Mesenchymal stem cell (in vitro differentiated cells and primary cell): ENCODE results near the gene IGSF9.

Experiments used
- DNase-seq: peaks from one replicate; pipeline ENCODE4 v3.0.0-alpha.2; 2013
- H2AFZ ChIP-seq: one replicate; pipeline ENCODE4 v1.6.1; 2013; ENCODE audit warnings: low read depth, mild to moderate bottlenecking, control low read depth, inconsistent platforms, low read length, moderate library complexity
- H2AK5ac ChIP-seq: 2 replicates; pipeline ENCODE4 v1.6.1; 2013; ENCODE audit warnings: low read length, moderate library complexity, mild to moderate bottlenecking, inconsistent platforms; ENCODE audit not compliant: severe bottlenecking
- H2BK120ac ChIP-seq: one replicate; pipeline ENCODE4 v1.6.1; 2013; ENCODE audit warnings: low read depth, mild to moderate bottlenecking, inconsistent platforms, low read length, moderate library complexity
- H2BK12ac ChIP-seq, 2 experiments: one replicate each; pipeline ENCODE4 v1.6.1; 2013; ENCODE audit warnings: inconsistent platforms in 2 of 2, low read length in 2 of 2, mild to moderate bottlenecking in 2 of 2, moderate library complexity in 2 of 2, control low read depth in 1 of 2
- H2BK15ac ChIP-seq: one replicate; pipeline ENCODE4 v1.6.1; 2013; ENCODE audit warnings: mild to moderate bottlenecking, low read depth, inconsistent platforms; ENCODE audit not compliant: poor library complexity, severe bottlenecking
- H2BK5ac ChIP-seq: 2 replicates; pipeline ENCODE4 v1.6.1; 2013; ENCODE audit warnings: low read depth, mild to moderate bottlenecking, low read length, control low read depth, inconsistent platforms; ENCODE audit not compliant: poor library complexity, severe bottlenecking
- H3K14ac ChIP-seq, 2 experiments: one replicate each; pipeline ENCODE4 v1.6.1; 2013; ENCODE audit warnings: inconsistent platforms in 2 of 2, low read length in 2 of 2, control low read depth in 1 of 2, mild to moderate bottlenecking in 1 of 2, moderate library complexity in 1 of 2
- H3K18ac ChIP-seq, 2 experiments: one replicate each; pipeline ENCODE4 v1.6.1; 2013; ENCODE audit warnings: inconsistent platforms in 2 of 2, low read length in 2 of 2, control low read depth in 1 of 2, low read depth in 1 of 2, mild to moderate bottlenecking in 1 of 2
- H3K23ac ChIP-seq, 2 experiments: one replicate each; pipeline ENCODE4 v1.6.1; 2013; ENCODE audit warnings: inconsistent platforms in 2 of 2, low read length in 2 of 2, mild to moderate bottlenecking in 2 of 2, moderate library complexity in 2 of 2, control low read depth in 1 of 2
- H3K27ac ChIP-seq: 2 replicates; pipeline ENCODE4 v1.5.1; 2013; ENCODE audit warnings: mild to moderate bottlenecking, moderate library complexity, low read length, control low read depth, inconsistent platforms; ENCODE audit not compliant: poor library complexity, severe bottlenecking
- H3K27me3 ChIP-seq, 2 experiments: 2 replicates each; pipeline versions ENCODE4 v1.6.1 to v1.7.0; 2013; ENCODE audit warnings: low read length in 2 of 2, mild to moderate bottlenecking in 2 of 2, moderate library complexity in 2 of 2, control low read depth in 1 of 2, inconsistent platforms in 1 of 2; ENCODE audit not compliant: control insufficient read depth in 1 of 2, insufficient read depth in 1 of 2
- H3K36me3 ChIP-seq, 2 experiments: 2 replicates each; pipeline versions ENCODE4 v1.6.1 to v1.7.0; 2013; ENCODE audit warnings: low read length in 2 of 2, control low read depth in 1 of 2, inconsistent platforms in 1 of 2, low read depth in 1 of 2, mild to moderate bottlenecking in 1 of 2; ENCODE audit not compliant: insufficient read depth in 2 of 2, control insufficient read depth in 1 of 2
- H3K4ac ChIP-seq, 2 experiments: one replicate each; pipeline ENCODE4 v1.6.1; 2013; ENCODE audit warnings: inconsistent platforms in 2 of 2, low read length in 2 of 2, mild to moderate bottlenecking in 2 of 2, moderate library complexity in 2 of 2, control low read depth in 1 of 2, low read depth in 1 of 2
- H3K4me1 ChIP-seq: 2 replicates; pipeline ENCODE4 v1.6.1; 2013; ENCODE audit warnings: low read depth, low read length, control low read depth; ENCODE audit not compliant: control insufficient read depth, insufficient read depth
- H3K4me2 ChIP-seq: 2 replicates; pipeline ENCODE4 v1.6.1; 2013; ENCODE audit warnings: low read length, mild to moderate bottlenecking, inconsistent platforms; ENCODE audit not compliant: poor library complexity, severe bottlenecking
- H3K4me3 ChIP-seq, 2 experiments: 2 replicates each; pipeline versions ENCODE4 v1.5.1 to v1.7.0; 2013; ENCODE audit warnings: low read length in 2 of 2, mild to moderate bottlenecking in 2 of 2, control low read depth in 1 of 2, low read depth in 1 of 2; ENCODE audit not compliant: insufficient read depth in 1 of 2
- H3K79me1 ChIP-seq: replicated peaks from 2 replicates; pipeline ENCODE4 v1.6.1; 2013; ENCODE audit warnings: mild to moderate bottlenecking, control low read depth, low read length, inconsistent platforms; ENCODE audit not compliant: poor library complexity, severe bottlenecking
- H3K9ac ChIP-seq: 2 replicates; pipeline ENCODE4 v1.7.0; 2013; ENCODE audit warnings: mild to moderate bottlenecking, low read length, moderate library complexity
- H3K9me3 ChIP-seq: 2 replicates; pipeline ENCODE4 v1.7.0; 2013; ENCODE audit warnings: mild to moderate bottlenecking, low read length; ENCODE audit not compliant: control insufficient read depth
- H4K8ac ChIP-seq: one replicate; pipeline ENCODE4 v1.6.1; 2013; ENCODE audit warnings: inconsistent platforms, mild to moderate bottlenecking, low read length, moderate library complexity
- H4K91ac ChIP-seq: one replicate; pipeline ENCODE4 v1.6.1; 2013; ENCODE audit warnings: mild to moderate bottlenecking, low read length, inconsistent platforms
- WGBS: methylation state at CpG from one replicate; pipeline ENCODE4 v1.1.7; 2013; ENCODE audit warnings: mixed read lengths; 5-methylcytosine and 5-hydroxymethylcytosine counted together

IGSF9 gene

GRCh38 chr1:159980076-159980475 lies 34.7 kb upstream of the IGSF9 start:
- H3K4me3 ChIP-seq, result no peak overlapping the region
- H3K36me3 ChIP-seq, result peaks cover 0 to 43% of the 10 kb centered on the region in 2 experiments
- H4K91ac ChIP-seq, result no peak overlapping the region
- H2BK15ac ChIP-seq, result no peak overlapping the region
- H2BK120ac ChIP-seq, result no peak overlapping the region
- H3K4ac ChIP-seq, result no peak overlapping the region
- H3K9me3 ChIP-seq, result no peaks in the 10 kb centered on the region
- H3K79me1 ChIP-seq, result no peaks in the 10 kb centered on the region
- H2BK12ac ChIP-seq, result no peak overlapping the region
- H3K9ac ChIP-seq, result no peak overlapping the region
- WGBS, result 70% methylated on average over 6 of the region's 6 CpGs
- no peak for DNase-seq
- no peak overlapping the region for H3K14ac ChIP-seq
- no peak overlapping the region for H2AK5ac ChIP-seq
- H3K4me2 ChIP-seq, result no peak overlapping the region
- H3K27me3 ChIP-seq, result peaks cover 0 to 34% of the 10 kb centered on the region in 2 experiments
- no peak overlapping the region for H2AFZ ChIP-seq
- H3K4me1 ChIP-seq, result no peaks in the 10 kb centered on the region
- no peak overlapping the region for H3K23ac ChIP-seq
- no peak overlapping the region for H2BK5ac ChIP-seq
- H3K18ac ChIP-seq, result no peak overlapping the region
- H3K27ac ChIP-seq, result no peak overlapping the region
- H4K8ac ChIP-seq, result no peak overlapping the region

- Histone ChIP-seq H3K36me3 (peaks cover 0 to 42% of the 10 kb centered on the region in 2 experiments), H3K4me1 (no peaks in the 10 kb centered on the region), H2AFZ (no peak overlapping the region), H3K18ac (no peak overlapping the region), H2BK12ac (no peak overlapping the region), H3K79me1 (no peaks in the 10 kb centered on the region), H4K8ac (no peak overlapping the region), H3K23ac (no peak overlapping the region), H3K4ac (no peak overlapping the region), H3K14ac (no peak overlapping the region), H2BK120ac (no peak overlapping the region), H3K27me3 (peaks cover 0 to 32% of the 10 kb centered on the region in 2 experiments), H3K4me3 (no peak overlapping the region), H2BK15ac (no peak overlapping the region), H2BK5ac (no peak overlapping the region), H3K9me3 (no peaks in the 10 kb centered on the region), H3K4me2 (no peak overlapping the region), H3K9ac (no peak overlapping the region), H3K27ac (no peak overlapping the region), H4K91ac (no peak overlapping the region), H2AK5ac (no peak overlapping the region)
- WGBS, result no CpG with 5 or more reads among the region's 3 CpGs
- no peak for DNase-seq
Measured at GRCh38 chr1:159979257-159979656, 33.8 kb upstream of the IGSF9 start.

GRCh38 chr1:159978107-159978398 lies 32.6 kb upstream of the IGSF9 start:
- Histone ChIP-seq H4K91ac (no peak overlapping the region), H2BK120ac (no peak overlapping the region), H2AFZ (no peak overlapping the region), H3K27ac (no peak overlapping the region), H3K18ac (no peak overlapping the region), H2BK12ac (no peak overlapping the region), H3K4me2 (no peak overlapping the region), H3K9me3 (no peaks in the 10 kb centered on the region), H3K23ac (no peak overlapping the region), H3K4me3 (no peak overlapping the region), H3K14ac (no peak overlapping the region), H3K79me1 (no peaks in the 10 kb centered on the region), H3K36me3 (peaks cover 0 to 40% of the 10 kb centered on the region in 2 experiments), H2BK15ac (no peak overlapping the region), H3K27me3 (peaks cover 0 to 23% of the 10 kb centered on the region in 2 experiments), H2BK5ac (no peak overlapping the region), H3K9ac (no peak overlapping the region), H3K4ac (no peak overlapping the region), H4K8ac (no peak overlapping the region), H2AK5ac (no peak overlapping the region), H3K4me1 (no peaks in the 10 kb centered on the region)
- WGBS, result 55% methylated on average over 2 of the region's 2 CpGs
- DNase-seq, result no peak

- Histone ChIP-seq H3K36me3 (peaks cover 0 to 40% of the 10 kb centered on the region in 2 experiments), H4K91ac (no peak overlapping the region), H3K14ac (peak overlapping the region in 1 of 2 experiments; percentile 36), H3K4ac (no peak overlapping the region), H3K23ac (no peak overlapping the region), H3K27ac (no peak overlapping the region), H3K27me3 (peaks cover 0 to 27% of the 10 kb centered on the region in 2 experiments), H3K18ac (no peak overlapping the region), H2BK15ac (no peak overlapping the region), H2AK5ac (no peak overlapping the region), H2BK5ac (no peak overlapping the region), H3K9ac (no peak overlapping the region), H2BK120ac (no peak overlapping the region), H2AFZ (no peak overlapping the region), H4K8ac (no peak overlapping the region), H3K4me3 (no peak overlapping the region), H3K9me3 (no peaks in the 10 kb centered on the region), H3K79me1 (no peaks in the 10 kb centered on the region), H2BK12ac (no peak overlapping the region), H3K4me2 (no peak overlapping the region), H3K4me1 (no peaks in the 10 kb centered on the region)
- DNase-seq, result no peak
- WGBS, result 80% methylated on average over 6 of the region's 6 CpGs
Measured at GRCh38 chr1:159977364-159978106, 32.1 kb upstream of the IGSF9 start.
